Measurements from ENCODE around the gene ATP6V1G2. TPM values are rescaled to one million over a fixed set of nuclear protein-coding genes. Genes with fewer than 3 reads are reported as not detected.
"Not testable (repeated sequence)": the region's sequence is repeated elsewhere in the genome, so short reads cannot be mapped to it uniquely, and the experiment has no call there.

Gene ATP6V1G2
- total and polyA plus RNA-seq, 2 of the 8 experiments (the other 6 are each of a cell fraction or from before 2014, with no cell fraction given), result 3.0 to 5.7 TPM

DNA sequence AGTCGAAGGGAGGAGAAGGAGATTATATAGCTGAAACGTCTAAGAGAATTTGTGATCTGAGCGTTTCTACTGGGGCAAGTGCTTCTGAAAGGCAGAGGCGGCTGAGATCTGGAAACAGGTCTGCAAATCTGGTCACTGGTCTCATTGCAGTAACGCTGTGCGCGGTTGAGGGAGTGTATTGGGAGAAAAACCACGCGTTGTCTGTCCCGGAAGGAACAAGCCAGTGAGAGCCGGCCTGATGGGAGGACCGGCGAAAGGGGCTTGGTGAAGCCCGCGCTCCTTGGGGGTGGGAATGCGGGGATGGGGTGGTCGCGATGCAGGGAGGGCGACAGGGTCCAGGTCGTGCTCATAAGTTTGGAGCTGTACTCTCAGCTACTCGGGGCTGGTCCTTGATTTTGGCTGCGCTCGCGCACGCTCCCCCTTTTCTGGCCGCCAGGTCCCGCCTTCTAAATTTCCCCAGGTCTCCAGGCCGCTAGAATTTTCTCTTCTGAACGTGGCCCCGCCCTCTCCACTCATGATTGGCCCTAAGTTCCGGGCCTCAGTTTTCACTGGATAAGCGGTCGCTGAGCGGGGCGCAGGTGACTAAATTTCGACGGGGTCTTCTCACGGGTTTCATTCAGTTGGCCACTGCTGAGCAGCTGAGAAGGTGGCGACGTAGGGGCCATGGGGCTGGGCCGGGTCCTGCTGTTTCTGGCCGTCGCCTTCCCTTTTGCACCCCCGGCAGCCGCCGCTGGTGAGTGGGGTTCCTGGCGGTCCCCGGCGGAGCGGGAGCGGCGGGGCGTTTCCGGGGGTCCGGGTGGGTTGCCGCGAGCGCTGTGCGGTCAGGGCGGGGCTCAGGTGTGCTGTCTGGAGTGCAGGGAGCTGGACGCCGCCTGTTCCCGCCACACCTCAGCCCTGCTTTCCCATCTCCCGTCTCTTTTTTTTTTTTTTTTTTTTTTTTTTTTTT lies 48.6 kb downstream of the ATP6V1G2 start, which contains the start of gene MICB (continued):
- TF ChIP-seq ASH2L (IDR thresholded peaks at IDR 0.05; ENCODE audit: low read length) (peak; percentile 18), CREB1 (IDR thresholded peaks at IDR 0.05) (0 out of 2 replicates have a peak, but pooled peaks have one; percentile 8), NRF1 (IDR thresholded peaks at IDR 0.05; ENCODE audit: low read depth, low read length) (peak; percentile 22; the same call in 1 of the 2 replicates), CEBPB (IDR thresholded peaks at IDR 0.05; ENCODE audit: low read depth, low read length) (no peak), GTF2F1 (IDR thresholded peaks at IDR 0.05; ENCODE audit: borderline replicate concordance, low read depth, low read length) (no peak)

DNA sequence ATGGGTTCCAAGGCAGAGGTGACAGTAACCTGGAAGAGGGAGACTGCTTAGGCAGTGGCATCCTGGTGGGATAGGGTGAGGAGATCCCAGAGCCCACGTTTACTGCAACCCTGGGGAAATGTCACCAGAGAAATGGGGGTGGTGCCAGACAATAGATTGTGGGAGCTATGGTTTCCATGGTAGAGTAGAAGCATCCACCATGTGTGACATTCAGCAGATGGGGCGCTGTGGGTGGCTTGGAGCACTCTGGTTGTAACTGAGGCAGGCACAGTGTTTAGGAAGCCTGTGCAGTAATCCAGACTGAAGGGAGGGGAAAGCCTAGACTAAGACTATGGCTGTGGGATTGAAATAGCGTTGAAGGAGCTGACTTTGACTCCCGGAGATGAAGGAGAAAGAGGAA lies 49.6 kb downstream of the ATP6V1G2 start:
- POLR2A ChIA-PET (ENCODE audit: partially characterized antibody), result interaction anchor here (0.9 to 8.2 kb wide), 10 partner anchors 13 to 156 kb away, joined by 3 to 136 read pairs (median 4); partner anchors contain the start of genes ATP6V1G2, BAG6, DDX39B and MCCD1
- not testable (repeated sequence) for FAIRE-seq
- CTCF ChIA-PET (ENCODE audit: partially characterized antibody), result interaction anchor here (0.6 to 1.3 kb wide), 6 partner anchors 34 to 240 kb away, joined by 3 to 8 read pairs (median 3); partner anchors contain the start of gene AIF1

More for the DNA sequence above, 49.6 kb downstream of the ATP6V1G2 start:
- 74% methylated on average over 4 of the region's 4 CpGs; no CpG with 5 or more reads in 1 of the 2 experiments for WGBS, 2 experiments (ENCODE audit: extremely low coverage in 1 of 2, insufficient coverage in 1 of 2, insufficient read length in 1 of 2, insufficient replicate concordance in 2 of 2, low coverage in 1 of 2, low lambda C conversion rate in 2 of 2, missing lambda C conversion rate in 1 of 2)
- peaks cover 6 to 17% (median 9%) of the 10 kb centered on the region in 4 experiments for H3K4me1 ChIP-seq (replicated peaks in 1 of 4; ENCODE audit: control insufficient read depth in 3 of 4, insufficient read depth in 4 of 4, low read length in 3 of 4)
- H2AFZ ChIP-seq (ENCODE audit: low read length); H3K14ac ChIP-seq (ENCODE audit: insufficient read length); H4K8ac ChIP-seq (ENCODE audit: extremely low read depth, insufficient read depth, low read length); H3K18ac ChIP-seq (ENCODE audit: extremely low read depth, low read length); H3K79me1 ChIP-seq (ENCODE audit: low read depth, low read length); H2BK15ac ChIP-seq (ENCODE audit: low read length); DNase-seq (ENCODE audit: low read depth in 1 of 2, low spot score in 2 of 2); H2BK20ac ChIP-seq (ENCODE audit: low read length); H3K9ac ChIP-seq (replicated peaks in 1 of 4; ENCODE audit: extremely low read depth in 1 of 4, low read depth in 3 of 4, low read length in 3 of 4); H3K56ac ChIP-seq (replicated peaks; ENCODE audit: insufficient read length, low read depth, low read length); H3K4ac ChIP-seq (replicated peaks; ENCODE audit: insufficient read length, low read depth, low read length); H4K91ac ChIP-seq (replicated peaks; ENCODE audit: insufficient read length, low read length); H2BK120ac ChIP-seq (replicated peaks; ENCODE audit: low read depth, low read length); H3K36me3 ChIP-seq (ENCODE audit: control insufficient read depth in 2 of 4, insufficient read depth in 4 of 4, low read length in 3 of 4); H3K23ac ChIP-seq (ENCODE audit: insufficient read length); H4K20me1 ChIP-seq (replicated peaks in 1 of 2; ENCODE audit: control insufficient read depth in 1 of 2, insufficient read depth in 2 of 2, low read length in 2 of 2); H3K9me3 ChIP-seq (ENCODE audit: insufficient read depth in 2 of 2, low read depth in 1 of 2, low read length in 1 of 2); H3K27ac ChIP-seq (ENCODE audit: low read depth, low read length); H4K5ac ChIP-seq (ENCODE audit: insufficient read length, low read depth, low read length); H3K23me2 ChIP-seq (ENCODE audit: low read depth, low read length); H2BK5ac ChIP-seq (ENCODE audit: low read depth, low read length); H2AK5ac ChIP-seq (ENCODE audit: low read depth, low read length): not testable (repeated sequence)
- H3K4me2 ChIP-seq (ENCODE audit: insufficient read depth in 1 of 2, low read depth in 2 of 2, low read length in 2 of 2), result peak overlapping the region; percentile 78 to 83
- H3K4me3 ChIP-seq (ENCODE audit: extremely low read depth in 1 of 4, insufficient read depth in 2 of 4, low read depth in 3 of 4, low read length in 4 of 4), result peak overlapping the region in 1 of 4 experiments; percentile 75; a peak in 1 of 8 replicates
- H2BK12ac ChIP-seq (ENCODE audit: low read depth, low read length), result 0 out of 2 replicates have a peak overlapping the region, but pooled peaks have one; percentile 39
- H3K27me3 ChIP-seq (replicated peaks in 1 of 4; ENCODE audit: control insufficient read depth in 3 of 4, extremely low read depth in 1 of 4, insufficient read depth in 3 of 4, low read length in 3 of 4), result peaks cover 0 to 15% (median 9%) of the 10 kb centered on the region in 4 experiments; a peak in 6 of 7 replicates
- peaks cover 0 to 17% of the 10 kb centered on the region in 2 experiments; a peak in 2 of 4 replicates for H3K79me2 ChIP-seq (ENCODE audit: control insufficient read depth in 1 of 2, insufficient read depth in 2 of 2, low read length in 2 of 2)

All from H1 (cell line).